Measurements from ENCODE around the gene PTPN21.

GRCh38 chr14:88476825-88477224 lies 78.0 kb downstream of the PTPN21 start:
- TF ChIP-seq BACH2 (CRISPR knock-in tag; IDR thresholded peaks at IDR 0.05; ENCODE audit: borderline replicate concordance): no peak
- no peak for TF ChIP-seq ARNTL (CRISPR knock-in tag; IDR thresholded peaks at IDR 0.05; ENCODE audit: borderline replicate concordance, low read depth)
- TF ChIP-seq PATZ1 (CRISPR knock-in tag; IDR thresholded peaks at IDR 0.05; ENCODE audit: borderline replicate concordance): no peak
- TF ChIP-seq TOX (CRISPR knock-in tag; IDR thresholded peaks at IDR 0.05; ENCODE audit: borderline replicate concordance): no peak
- TF ChIP-seq GLIS3 (CRISPR knock-in tag; IDR thresholded peaks at IDR 0.05): no peak
- no peak for TF ChIP-seq ZNF8 (CRISPR knock-in tag; IDR thresholded peaks at IDR 0.05)
- no peak for TF ChIP-seq ZFP3 (CRISPR knock-in tag; IDR thresholded peaks at IDR 0.05)
- no peak for TF ChIP-seq ZNF70 (CRISPR knock-in tag; IDR thresholded peaks at IDR 0.05)
- no peak for TF ChIP-seq RARB (CRISPR knock-in tag; IDR thresholded peaks at IDR 0.05)
- TF ChIP-seq SNAI2 (CRISPR knock-in tag; IDR thresholded peaks at IDR 0.05): no peak
- TF ChIP-seq CSDC2 (CRISPR knock-in tag; IDR thresholded peaks at IDR 0.05): no peak
- TF ChIP-seq ZNF565 (CRISPR knock-in tag; conservative IDR thresholded peaks at IDR 0.05; ENCODE audit: low read depth): no peak
- no peak for TF ChIP-seq ZC3H10 (CRISPR knock-in tag; IDR thresholded peaks at IDR 0.05)
- TF ChIP-seq ESRRG (CRISPR knock-in tag; IDR thresholded peaks at IDR 0.05): no peak

Measured in SK-N-SH treated with all-trans-retinoic acid at 6 μM for 48 hours (cell line).